Measurements from ENCODE around the gene UBASH3A.
A peak's percentile ranks its signal among the peaks of the same experiment; 100 is the strongest.

DNA sequence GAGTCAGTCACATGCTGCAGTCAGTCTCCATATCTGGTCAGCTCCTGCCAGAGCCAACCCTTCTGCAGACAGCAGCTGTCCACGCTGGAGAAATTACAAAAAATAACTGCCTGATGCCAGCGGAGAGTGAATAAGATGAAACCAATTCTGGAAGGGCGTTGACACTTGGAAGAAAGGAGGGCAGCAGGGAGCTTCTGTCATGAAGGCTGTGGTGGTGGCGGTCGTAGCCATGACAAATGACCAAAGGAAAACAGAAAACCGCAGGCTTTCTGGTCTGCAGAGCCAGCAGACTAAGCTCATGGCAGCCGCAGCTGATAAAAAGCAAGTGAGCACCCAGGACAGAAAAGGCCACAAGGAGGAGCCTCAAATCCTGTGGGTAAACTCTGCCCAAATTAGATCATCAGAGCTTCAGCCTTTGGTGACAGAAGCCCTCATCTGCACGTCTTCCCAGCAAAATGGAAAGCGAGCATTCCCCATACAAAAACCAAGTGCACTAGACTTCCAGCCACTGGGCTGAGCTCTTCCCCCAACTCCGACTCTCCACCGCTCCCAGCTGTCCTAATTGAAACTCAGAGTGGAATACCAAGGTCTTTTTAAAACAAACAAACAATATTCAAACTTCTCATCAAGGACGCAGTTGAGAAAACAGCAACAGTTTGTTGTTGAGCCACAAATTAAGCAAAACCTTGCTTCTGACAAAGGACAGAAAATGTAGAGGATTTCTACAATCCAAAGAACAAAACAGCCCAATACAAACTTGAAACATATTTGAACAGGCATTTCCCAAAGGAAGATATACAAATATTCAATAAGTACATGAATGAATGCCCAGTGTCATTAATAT, 63.7 kb downstream of the UBASH3A start:
- TF ChIP-seq, protein P1, sequence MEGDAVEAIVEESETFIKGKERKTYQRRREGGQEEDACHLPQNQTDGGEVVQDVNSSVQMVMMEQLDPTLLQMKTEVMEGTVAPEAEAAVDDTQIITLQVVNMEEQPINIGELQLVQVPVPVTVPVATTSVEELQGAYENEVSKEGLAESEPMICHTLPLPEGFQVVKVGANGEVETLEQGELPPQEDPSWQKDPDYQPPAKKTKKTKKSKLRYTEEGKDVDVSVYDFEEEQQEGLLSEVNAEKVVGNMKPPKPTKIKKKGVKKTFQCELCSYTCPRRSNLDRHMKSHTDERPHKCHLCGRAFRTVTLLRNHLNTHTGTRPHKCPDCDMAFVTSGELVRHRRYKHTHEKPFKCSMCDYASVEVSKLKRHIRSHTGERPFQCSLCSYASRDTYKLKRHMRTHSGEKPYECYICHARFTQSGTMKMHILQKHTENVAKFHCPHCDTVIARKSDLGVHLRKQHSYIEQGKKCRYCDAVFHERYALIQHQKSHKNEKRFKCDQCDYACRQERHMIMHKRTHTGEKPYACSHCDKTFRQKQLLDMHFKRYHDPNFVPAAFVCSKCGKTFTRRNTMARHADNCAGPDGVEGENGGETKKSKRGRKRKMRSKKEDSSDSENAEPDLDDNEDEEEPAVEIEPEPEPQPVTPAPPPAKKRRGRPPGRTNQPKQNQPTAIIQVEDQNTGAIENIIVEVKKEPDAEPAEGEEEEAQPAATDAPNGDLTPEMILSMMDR (IDR thresholded peaks at IDR 0.05): peak in 3 of 4 experiments; percentile 28 to 58 (median 51)
- no peak for TF ChIP-seq POLR2A (IDR thresholded peaks at IDR 0.05)
